Pancreas (tissue), 10 donors: ENCODE measurements around the gene GGA1. TPM values are rescaled to one million over a fixed set of nuclear protein-coding genes. Genes with fewer than 3 reads are reported as not detected.

ENCODE experiments used
- ATAC-seq, 4 donors: fragments of 200-7000 bp; cut with Tn5 transposase; one replicate each; pipeline versions ENCODE4 v1.8.0 to v1.9.1; 2020; ENCODE audit warnings: mild to moderate bottlenecking in 4 of 4, moderate library complexity in 4 of 4
- DNase-seq, 6 donors: peaks; one replicate each; pipeline ENCODE4 v3.0.0-alpha.2; 2020
- FAIRE-seq: peaks from 2 replicates; lab custom pipeline; 2012; peaks lifted over from hg19 to GRCh38; lab: Jason Lieb, UNC
- H3K27ac ChIP-seq, 4 donors: fragments of 200-600 bp; sonication (generic); 1 replicate in 3 of 4; 2 replicates in 1 of 4; pipeline versions ENCODE4 v1.5.0 to v1.8.0; 2020
- H3K27me3 ChIP-seq, 4 donors: fragments of 200-600 bp; one replicate each; pipeline ENCODE4 v1.8.0; 2021
- H3K36me3 ChIP-seq, 3 donors: fragments of 200-600 bp; sonication (generic) in 1 of 3; one replicate each; pipeline versions ENCODE4 v1.5.0 to v1.8.0; 2020 to 2021
- H3K4me1 ChIP-seq, 3 donors: fragments of 200-600 bp; one replicate each; pipeline ENCODE4 v1.8.0; 2021
- H3K4me3 ChIP-seq, 4 donors: fragments of 200-600 bp; sonication (generic) in 2 of 4; one replicate each; pipeline versions ENCODE4 v1.5.0 to v1.8.0; 2020 to 2021
- H3K9me3 ChIP-seq, 4 donors: fragments of 200-600 bp; one replicate each; pipeline ENCODE4 v1.8.0; 2021
- WGBS, 2 donors: extraction: QIAGEN DNeasy Blood & Tissue Kit; methylation state at CpG; one replicate each; pipeline ENCODE4 v1.1.7; 2013; 5-methylcytosine and 5-hydroxymethylcytosine counted together
- intact Hi-C, 3 donors: fragments of 100-400 bp; cut with DNase I; formaldehyde crosslinking; loops; one replicate each; pipeline versions ENCODE4 v1.11.1 to v1.14.2; 2022
- polyA plus RNA-seq, 2 donors: library from polyadenylated mRNA; stranded (reverse); fragments of 200-250 nt; gene quantifications; one replicate each; pipeline ENCODE4 v1.2.3, GENCODE V29; 2013
- total RNA-seq, 6 donors: library from RNA; stranded (reverse); fragmentation: NEBNext Ultra II Directional in 4 of 6; extraction: Animal tissue kit (Norgen Biotek cat#: 25700) in 4 of 6; gene quantifications; one replicate each; pipeline versions ENCODE4 v1.2.1 to v1.2.4, GENCODE V29; 2021 to 2023
- TF ChIP-seq, protein P1 (sequence below), 4 donors: fragments of 200-600 bp; sonication (generic) in 3 of 4; IDR thresholded peaks; one replicate each; pipeline versions ENCODE4 v1.5.0 to v1.8.0; 2021; ENCODE audit warnings: antibody characterized with exemption in 4 of 4
- donor health status: healthy with polysubstance abuse.
- donor health status: DM: no; HTN: no; CAD: no; lungs with moderate emphysema.
- donor health status: DM: no; HTN: no; CAD: no.
- donor health status: control.
- donor health status: control.
- donor health status: Bipolar disorder and iron deficiency.
- donor health status: DM: yes; HTN: yes; CAD: no.
- donor health status: DM: no; HTN: no; CAD: no.
- donor health status: DM: no; HTN: no; CAD: no.
- donor health status: DM: yes; HTN: yes; CAD: no.

GGA1 gene
- total and polyA plus RNA-seq, 8 donors: 17.9 to 84.9 (median 23.9) TPM

DNA sequence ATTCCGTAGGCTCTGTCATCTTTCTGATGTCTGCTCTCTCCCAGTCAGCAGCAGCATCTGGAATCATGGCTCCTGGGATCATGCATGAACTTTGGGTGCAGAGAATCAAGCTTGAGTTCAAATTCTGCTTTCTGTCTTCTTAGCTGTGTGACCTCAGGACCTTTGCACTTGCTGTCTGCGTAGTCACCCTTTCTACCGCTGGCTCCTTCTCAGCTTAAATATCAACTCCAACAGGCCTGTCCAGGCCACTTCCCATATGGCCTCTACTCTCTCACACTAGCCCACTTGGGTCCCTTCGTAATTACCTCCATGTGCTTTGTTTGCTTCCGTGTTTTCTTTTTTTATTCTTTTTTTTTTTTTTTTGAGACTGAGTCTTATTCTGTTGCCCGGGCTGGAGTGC lies 4.6 kb upstream of the GGA1 start:
- no peaks in the 10 kb centered on the region for H3K27me3 ChIP-seq
- ATAC-seq (no peak), FAIRE-seq (no peak), DNase-seq (no peak)
- 91 to 96% methylated on average over 6 of the region's 6 CpGs for WGBS, 2 donors
- intact Hi-C loops: no loop called here
- peaks cover 5 to 12% (median 12%) of the 10 kb centered on the region in 3 donors for H3K4me1 ChIP-seq
- TF ChIP-seq, protein P1, sequence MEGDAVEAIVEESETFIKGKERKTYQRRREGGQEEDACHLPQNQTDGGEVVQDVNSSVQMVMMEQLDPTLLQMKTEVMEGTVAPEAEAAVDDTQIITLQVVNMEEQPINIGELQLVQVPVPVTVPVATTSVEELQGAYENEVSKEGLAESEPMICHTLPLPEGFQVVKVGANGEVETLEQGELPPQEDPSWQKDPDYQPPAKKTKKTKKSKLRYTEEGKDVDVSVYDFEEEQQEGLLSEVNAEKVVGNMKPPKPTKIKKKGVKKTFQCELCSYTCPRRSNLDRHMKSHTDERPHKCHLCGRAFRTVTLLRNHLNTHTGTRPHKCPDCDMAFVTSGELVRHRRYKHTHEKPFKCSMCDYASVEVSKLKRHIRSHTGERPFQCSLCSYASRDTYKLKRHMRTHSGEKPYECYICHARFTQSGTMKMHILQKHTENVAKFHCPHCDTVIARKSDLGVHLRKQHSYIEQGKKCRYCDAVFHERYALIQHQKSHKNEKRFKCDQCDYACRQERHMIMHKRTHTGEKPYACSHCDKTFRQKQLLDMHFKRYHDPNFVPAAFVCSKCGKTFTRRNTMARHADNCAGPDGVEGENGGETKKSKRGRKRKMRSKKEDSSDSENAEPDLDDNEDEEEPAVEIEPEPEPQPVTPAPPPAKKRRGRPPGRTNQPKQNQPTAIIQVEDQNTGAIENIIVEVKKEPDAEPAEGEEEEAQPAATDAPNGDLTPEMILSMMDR (IDR thresholded peaks at IDR 0.05): no peak
- no peak overlapping the region for H3K4me3 ChIP-seq
- no peaks in the 10 kb centered on the region for H3K36me3 ChIP-seq
- H3K9me3 ChIP-seq: no peaks in the 10 kb centered on the region
- H3K27ac ChIP-seq: no peak overlapping the region

DNA sequence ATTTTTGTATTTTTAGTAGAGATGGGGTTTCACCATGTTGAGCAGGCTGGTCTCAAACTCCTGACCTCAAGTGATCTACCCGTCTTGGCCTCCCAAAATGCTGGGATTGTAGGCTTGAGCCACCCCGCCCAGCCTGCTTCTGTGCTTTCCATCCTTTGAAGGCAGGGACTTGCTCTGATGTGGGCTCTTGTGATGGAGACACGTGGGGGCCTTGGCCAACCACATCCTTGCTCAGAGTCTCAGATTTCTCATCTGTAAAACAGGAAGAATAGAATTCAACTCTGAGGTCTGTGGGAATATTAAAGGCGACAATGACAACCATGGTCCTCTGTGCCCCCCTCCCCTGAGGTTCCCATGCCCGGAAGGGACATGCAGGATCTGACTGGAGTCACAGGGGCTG lies 3.8 kb upstream of the GGA1 start:
- no peak for DNase-seq
- no peaks in the 10 kb centered on the region for H3K27me3 ChIP-seq
- WGBS, 2 donors: 76 to 81% methylated on average over 5 of the region's 5 CpGs
- no peak for FAIRE-seq
- no peak overlapping the region for H3K4me3 ChIP-seq
- intact Hi-C loops: no loop called here
- no peak overlapping the region for H3K27ac ChIP-seq
- H3K9me3 ChIP-seq: no peaks in the 10 kb centered on the region
- peaks cover 5 to 14% (median 12%) of the 10 kb centered on the region in 3 donors for H3K4me1 ChIP-seq
- no peaks in the 10 kb centered on the region for H3K36me3 ChIP-seq
- TF ChIP-seq, protein P1 (IDR thresholded peaks at IDR 0.05): no peak
- ATAC-seq: no peak

DNA sequence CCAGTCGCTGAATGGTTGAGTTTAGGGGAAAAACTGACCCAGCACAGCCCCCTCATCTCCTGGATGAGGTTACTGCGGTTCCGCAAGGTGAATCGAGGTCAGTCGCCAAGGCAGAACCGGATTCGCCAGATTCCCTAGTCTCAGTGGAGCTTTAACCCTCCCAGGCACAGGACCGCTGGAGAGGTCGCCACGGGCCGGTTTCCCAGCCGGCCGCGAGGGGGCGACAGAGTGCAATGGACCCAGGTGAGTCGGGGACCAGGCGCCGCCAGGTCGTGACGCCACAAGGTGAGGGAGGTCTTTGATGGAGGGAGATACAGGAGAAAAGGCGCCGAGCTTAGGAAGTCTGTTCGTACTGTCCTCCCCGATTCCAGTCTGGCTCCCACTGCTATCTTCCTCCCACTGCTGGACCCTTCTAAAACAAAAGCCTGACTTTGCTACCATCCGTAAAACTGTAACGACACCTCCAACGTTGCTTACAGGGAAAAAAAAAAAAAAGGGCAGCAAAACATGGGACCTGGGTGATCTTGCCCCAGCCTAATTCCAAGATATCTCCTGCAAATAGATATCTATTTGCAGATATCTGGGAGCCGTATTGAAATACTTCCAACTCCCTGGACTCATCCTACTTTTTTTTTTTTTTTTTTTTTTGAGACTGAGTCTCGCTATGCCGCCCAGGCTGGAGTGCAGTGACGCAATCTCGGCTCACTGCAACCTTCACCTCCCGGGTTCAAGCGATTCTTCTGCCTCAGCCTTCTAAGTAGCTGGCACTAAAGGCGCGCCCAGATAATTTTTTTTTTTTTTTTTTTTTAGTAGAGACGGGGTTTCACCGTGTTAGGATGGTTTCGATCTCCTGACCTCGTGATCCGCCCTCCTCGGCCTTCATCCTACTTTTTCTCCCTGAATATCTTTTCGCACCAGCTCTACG lies 1.4 kb upstream of the GGA1 start:
- TF ChIP-seq, protein P1 (IDR thresholded peaks at IDR 0.05): peak; percentile 97 to 99 (median 98)
- DNase-seq (peak; percentile 94 to 99 (median 96)), ATAC-seq (peak; percentile 66 to 77 (median 71)), FAIRE-seq (no peak)
- Histone ChIP-seq H3K9me3 (no peaks in the 10 kb centered on the region), H3K4me3 (peak overlapping the region; percentile 2 to 89 (median 46)), H3K27ac (peak overlapping the region; percentile 84 to 98 (median 96)), H3K27me3 (no peaks in the 10 kb centered on the region), H3K36me3 (no peaks in the 10 kb centered on the region), H3K4me1 (peaks cover 5 to 19% (median 14%) of the 10 kb centered on the region in 3 donors)
- WGBS, 2 donors: 1% methylated on average over 43 to 44 of the region's 44 CpGs
- intact Hi-C loops: no loop called here

DNA sequence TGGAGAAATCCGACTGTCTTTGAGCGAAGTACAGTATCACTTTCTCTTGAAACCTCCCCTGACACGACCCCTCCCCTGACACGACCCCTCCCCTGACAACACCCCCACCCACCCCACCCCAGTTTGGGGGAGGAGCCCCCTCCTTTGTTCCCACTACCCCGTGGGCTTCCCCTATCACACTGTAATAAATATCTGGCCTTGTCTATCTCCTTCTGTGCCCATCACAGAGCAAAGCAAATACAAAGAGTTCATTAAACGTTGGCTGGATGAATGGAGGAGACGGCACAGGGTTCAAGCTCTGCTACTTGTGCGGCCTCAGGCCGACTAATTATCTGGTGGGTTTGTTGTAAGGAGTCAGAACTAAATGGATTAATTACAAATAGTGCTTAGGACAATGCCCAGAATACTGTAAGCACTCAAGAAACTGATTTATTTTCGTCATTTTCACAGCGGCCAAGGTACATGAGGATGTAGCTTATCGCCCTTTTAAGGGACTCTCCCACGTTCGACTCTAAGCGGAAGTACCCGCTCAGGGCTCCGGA lies 628 bp upstream of the GGA1 start:
- no peak for DNase-seq
- H3K9me3 ChIP-seq: no peaks in the 10 kb centered on the region
- intact Hi-C loops: no loop called here
- no peaks in the 10 kb centered on the region for H3K36me3 ChIP-seq
- H3K4me3 ChIP-seq: peak overlapping the region; percentile 78 to 98 (median 84)
- TF ChIP-seq, protein P1 (IDR thresholded peaks at IDR 0.05): no peak
- FAIRE-seq: peak; percentile 82
- H3K4me1 ChIP-seq: peaks cover 5 to 19% (median 13%) of the 10 kb centered on the region in 3 donors
- peak; percentile 79 to 88 (median 82) for ATAC-seq
- H3K27ac ChIP-seq: peak overlapping the region; percentile 84 to 98 (median 96)
- no peaks in the 10 kb centered on the region for H3K27me3 ChIP-seq
- 2% methylated on average over 17 of the region's 17 CpGs for WGBS, 2 donors
